Psoas muscle (tissue), 8 donors: ENCODE results near the gene MBTPS2. TPM values are rescaled to one million over a fixed set of nuclear protein-coding genes. Genes with fewer than 3 reads are reported as not detected.
A peak's percentile ranks its signal among the peaks of the same experiment; 100 is the strongest.

Experiments
- ATAC-seq, 4 donors: fragments of 200-7000 bp; cut with Tn5 transposase; one replicate each; pipeline ENCODE4 v1.9.1; 2020; ENCODE audit warnings: moderate library complexity in 3 of 4, mild to moderate bottlenecking in 2 of 4
- DNase-seq, 2 donors: peaks; one replicate each; pipeline ENCODE4 v3.0.0-alpha.2; 2020
- H3K27ac ChIP-seq: fragments of 200-600 bp; one replicate; pipeline ENCODE4 v1.8.0; 2022
- H3K27me3 ChIP-seq, 3 donors: fragments of 200-600 bp in 1 of 3; one replicate each; pipeline versions ENCODE4 v1.6.1 to v1.8.0; 2013 to 2022; ENCODE audit warnings: low read length in 2 of 3, mild to moderate bottlenecking in 2 of 3, moderate library complexity in 1 of 3; ENCODE audit not compliant: insufficient read depth in 3 of 3
- H3K36me3 ChIP-seq, 2 donors: fragments of 200-600 bp in 1 of 2; one replicate each; pipeline versions ENCODE4 v1.6.1 to v1.8.0; 2013 to 2022; ENCODE audit warnings: low read depth in 1 of 2, mild to moderate bottlenecking in 1 of 2, moderate library complexity in 1 of 2; ENCODE audit not compliant: insufficient read depth in 1 of 2
- H3K4me1 ChIP-seq: fragments of 200-600 bp; one replicate; pipeline ENCODE4 v1.8.0; 2022
- H3K4me3 ChIP-seq: fragments of 200-600 bp; one replicate; pipeline ENCODE4 v1.8.0; 2022; ENCODE audit warnings: mild to moderate bottlenecking
- H3K9me3 ChIP-seq: fragments of 200-600 bp; one replicate; pipeline ENCODE4 v1.8.0; 2022
- WGBS, 3 donors: extraction: QIAGEN DNeasy Blood & Tissue Kit; methylation state at CpG; one replicate each; pipeline versions ENCODE4 v1.1.6 to v1.1.7; 2013; 5-methylcytosine and 5-hydroxymethylcytosine counted together
- intact Hi-C, 2 donors: fragments of 100-400 bp; cut with DNase I; formaldehyde crosslinking; loops; one replicate each; pipeline versions ENCODE4 v1.11.0 to v1.14.2; 2022
- polyA plus RNA-seq, 3 donors: library from polyadenylated mRNA; stranded (reverse); fragments of 200-250 nt; gene quantifications; one replicate each; pipeline ENCODE4 v1.2.3, GENCODE V29; 2013
- total RNA-seq, 4 donors: library from RNA; stranded (reverse); fragmentation: NEBNext Ultra II Directional in 2 of 4; extraction: Animal tissue kit (Norgen Biotek cat#: 25700) in 2 of 4; gene quantifications; one replicate each; pipeline versions ENCODE4 v1.2.1 to v1.2.4, GENCODE V29; 2021 to 2023
- TF ChIP-seq, protein P1 (sequence below): fragments of 200-600 bp; IDR thresholded peaks from one replicate; pipeline ENCODE4 v1.8.0; 2022; ENCODE audit warnings: antibody characterized with exemption
- donor health status: healthy with polysubstance abuse.
- donor health status: DM: no; HTN: no; CAD: no; lungs with moderate emphysema.
- donor health status: Bipolar disorder and iron deficiency.
- donor health status: healthy.
- donor health status: DM: yes; HTN: yes; CAD: no.
- donor health status: DM: no; HTN: no; CAD: no.
- donor health status: DM: no; HTN: no; CAD: no.
- donor health status: DM: yes; HTN: yes; CAD: no.

The MBTPS2 gene
- total and polyA plus RNA-seq, 7 donors: 3.0 to 14.6 (median 12.0) TPM

GRCh38 chrX:21933077-21933476 lies 93.7 kb downstream of the MBTPS2 start:
- H3K9me3 ChIP-seq: no peaks in the 10 kb centered on the region
- H3K27me3 ChIP-seq: no peaks in the 10 kb centered on the region
- H3K4me3 ChIP-seq: no peak overlapping the region
- no peak for DNase-seq
- WGBS, 3 donors: 63 to 91% (median 73%) methylated on average over 7 of the region's 7 CpGs
- no peaks in the 10 kb centered on the region for H3K4me1 ChIP-seq
- H3K36me3 ChIP-seq: no peaks in the 10 kb centered on the region
- ATAC-seq: peak; percentile 37 to 54 (median 46)
- TF ChIP-seq, protein P1, sequence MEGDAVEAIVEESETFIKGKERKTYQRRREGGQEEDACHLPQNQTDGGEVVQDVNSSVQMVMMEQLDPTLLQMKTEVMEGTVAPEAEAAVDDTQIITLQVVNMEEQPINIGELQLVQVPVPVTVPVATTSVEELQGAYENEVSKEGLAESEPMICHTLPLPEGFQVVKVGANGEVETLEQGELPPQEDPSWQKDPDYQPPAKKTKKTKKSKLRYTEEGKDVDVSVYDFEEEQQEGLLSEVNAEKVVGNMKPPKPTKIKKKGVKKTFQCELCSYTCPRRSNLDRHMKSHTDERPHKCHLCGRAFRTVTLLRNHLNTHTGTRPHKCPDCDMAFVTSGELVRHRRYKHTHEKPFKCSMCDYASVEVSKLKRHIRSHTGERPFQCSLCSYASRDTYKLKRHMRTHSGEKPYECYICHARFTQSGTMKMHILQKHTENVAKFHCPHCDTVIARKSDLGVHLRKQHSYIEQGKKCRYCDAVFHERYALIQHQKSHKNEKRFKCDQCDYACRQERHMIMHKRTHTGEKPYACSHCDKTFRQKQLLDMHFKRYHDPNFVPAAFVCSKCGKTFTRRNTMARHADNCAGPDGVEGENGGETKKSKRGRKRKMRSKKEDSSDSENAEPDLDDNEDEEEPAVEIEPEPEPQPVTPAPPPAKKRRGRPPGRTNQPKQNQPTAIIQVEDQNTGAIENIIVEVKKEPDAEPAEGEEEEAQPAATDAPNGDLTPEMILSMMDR: no peak
- H3K27ac ChIP-seq: peak overlapping the region; percentile 69
- intact Hi-C loops: no loop called here

DNA sequence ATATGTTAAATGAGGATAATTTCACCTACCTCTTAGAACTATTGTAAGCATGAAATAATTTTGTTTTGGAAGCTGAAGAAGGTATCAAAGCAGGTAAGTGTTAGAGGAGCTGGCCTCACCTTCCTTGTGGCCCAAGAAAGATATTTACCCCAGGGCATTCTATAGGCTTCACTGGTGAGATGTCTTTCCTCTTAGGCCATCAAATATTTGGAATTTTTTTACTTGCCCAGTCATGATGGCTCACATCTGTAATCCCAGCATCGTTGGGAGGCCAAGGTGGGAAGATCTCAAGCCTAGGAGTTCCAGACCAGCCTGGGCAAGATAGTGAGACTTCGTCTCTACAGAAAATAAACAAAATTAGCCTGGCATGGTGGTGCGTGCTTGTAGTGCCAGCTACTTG lies 95.0 kb downstream of the MBTPS2 start:
- DNase-seq: no peak
- ATAC-seq: no peak
- H3K4me1 ChIP-seq: no peaks in the 10 kb centered on the region

More for the DNA sequence above, 95.0 kb downstream of the MBTPS2 start:
- WGBS, 3 donors: 69 to 86% (median 84%) methylated on average over 3 of the region's 3 CpGs
- Histone ChIP-seq H3K36me3 (no peaks in the 10 kb centered on the region), H3K4me3 (no peak overlapping the region), H3K9me3 (no peaks in the 10 kb centered on the region), H3K27ac (no peak overlapping the region), H3K27me3 (peaks cover 0 to 4% (median 0%) of the 10 kb centered on the region in 3 donors)
- TF ChIP-seq, protein P1: no peak
- intact Hi-C loops: no loop called here

Other genes starting within 250 kb of the MBTPS2 start
- gene KLHL34, start 181.3 kb upstream of the MBTPS2 start, total RNA-seq: 10 to 100 TPM in 2 of 4 donors, 1 to 10 TPM in 2; 7.3 to 23.6 (median 13.1) TPM
- 10 to 100 TPM in 2 of 3 donors, under 1 TPM in 1; 0.99 to 29.6 (median 14.4) TPM for gene KLHL34, start 181.3 kb upstream of the MBTPS2 start, polyA plus RNA-seq
- 100 to 1,000 TPM; 273 to 863 (median 490) TPM for gene SMPX, start 81.5 kb upstream of the MBTPS2 start, total RNA-seq
- gene SMPX, start 81.5 kb upstream of the MBTPS2 start, polyA plus RNA-seq: 100 to 1,000 TPM; 207 to 471 (median 427) TPM
- gene YY2, start 16.4 kb downstream of the MBTPS2 start, total RNA-seq: 1 to 10 TPM in 3 of 4 donors, under 1 TPM in 1; 0.58 to 1.8 (median 1.2) TPM
- 1 to 10 TPM in 2 of 3 donors, under 1 TPM in 1; 0.48 to 1.9 (median 1.1) TPM for gene YY2, start 16.4 kb downstream of the MBTPS2 start, polyA plus RNA-seq
- 10 to 100 TPM; 18.6 to 52.9 (median 33.6) TPM for gene SMS, start 101.1 kb downstream of the MBTPS2 start, total RNA-seq
- gene SMS, start 101.1 kb downstream of the MBTPS2 start, polyA plus RNA-seq: 10 to 100 TPM; 28.9 to 50.3 (median 45.3) TPM
- under 1 TPM in 2 of 4 donors, not detected in 2; 0.04 to 0.11 TPM for gene PHEX, start 192.7 kb downstream of the MBTPS2 start, total RNA-seq
- under 1 TPM in 2 of 3 donors, not detected in 1; 0.01 to 0.04 TPM for gene PHEX, start 192.7 kb downstream of the MBTPS2 start, polyA plus RNA-seq